ENCODE results near the gene USP17L29.
"Not testable (repeated sequence)": the region's sequence is repeated elsewhere in the genome, so short reads cannot be mapped to it uniquely, and the experiment has no call there.

GRCh38 chr4:9381012-9381534, 27.6 kb downstream of the USP17L29 start:
- peak; percentile 14 to 59 (median 35) for TF ChIP-seq CTCF (IDR thresholded peaks at IDR 0.05)
- TF ChIP-seq POLR2A (IDR thresholded peaks at IDR 0.05), result not testable (repeated sequence)

All from esophagus squamous epithelium (tissue), 4 donors.